ENCODE results near the gene TRIP10. TPM values are rescaled to one million over a fixed set of nuclear protein-coding genes. Genes with fewer than 3 reads are reported as not detected.

TRIP10 gene
- total and polyA plus RNA-seq, 2 of the 13 experiments (the other 11 are each of a cell fraction or from before 2014, with no cell fraction given), result 32.5 to 33.2 TPM

DNA sequence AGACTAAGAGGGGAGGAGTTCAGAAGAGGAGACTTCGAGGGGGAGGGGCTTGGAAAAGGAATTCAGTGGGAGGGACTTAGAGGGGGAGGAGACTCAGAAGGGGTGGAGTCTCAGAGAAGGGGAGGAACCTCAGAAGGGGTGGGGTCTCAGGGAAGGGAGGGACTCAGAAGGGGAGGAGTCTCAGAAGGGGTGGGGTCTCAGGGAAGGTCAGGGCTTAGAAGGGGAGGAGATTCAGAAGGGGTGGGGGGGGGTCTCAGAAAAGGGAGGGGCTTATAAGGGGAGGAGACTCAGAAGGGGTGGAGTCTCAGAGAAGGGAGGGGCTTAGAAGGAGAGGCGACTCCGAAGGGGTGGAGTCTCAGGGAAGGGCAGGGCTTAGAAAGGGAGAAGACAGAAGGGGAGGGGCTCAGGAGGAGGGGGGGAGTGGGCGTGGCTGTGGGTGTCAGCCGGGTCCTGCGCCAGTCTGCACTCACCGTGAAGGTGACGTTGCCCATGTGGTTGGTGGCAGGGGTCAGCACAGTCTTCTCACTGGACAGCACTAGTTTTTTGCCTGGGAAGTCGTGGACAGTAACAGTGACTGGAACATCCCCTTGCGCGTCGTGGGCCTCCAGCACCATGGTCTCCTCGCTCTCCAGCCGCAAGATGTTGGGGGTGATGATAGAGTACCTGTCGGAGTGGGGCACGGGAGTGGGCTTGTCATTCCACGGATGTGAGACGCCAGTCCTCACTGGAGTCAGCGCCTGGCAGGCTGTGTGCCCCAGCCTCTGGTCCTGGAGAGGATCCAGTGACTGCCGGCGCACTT is 20.5 kb upstream of the TRIP10 start (continued):
- TF ChIP-seq MYC (CRISPR knock-in tag; IDR thresholded peaks at IDR 0.05; ENCODE audit: borderline replicate concordance) (peak; percentile 59; the same call in 1 of the 2 replicates), KLF6 (CRISPR knock-in tag; IDR thresholded peaks at IDR 0.05) (peak; percentile 37; the same call in 1 of the 2 replicates), BCL6 (CRISPR knock-in tag; IDR thresholded peaks at IDR 0.05) (no peak), MXI1 (IDR thresholded peaks at IDR 0.05; ENCODE audit: borderline replicate concordance, low read depth, low read length) (peak; percentile 84; the same call in 1 of the 3 replicates), MIXL1 (CRISPR knock-in tag; IDR thresholded peaks at IDR 0.05) (no peak), ZNF652 (CRISPR knock-in tag; IDR thresholded peaks at IDR 0.05; ENCODE audit: borderline replicate concordance, low read depth) (no peak), RBFOX2 (IDR thresholded peaks at IDR 0.05; ENCODE audit: low read depth, low read length) (peak; percentile 92), ZMYM4 (CRISPR knock-in tag; IDR thresholded peaks at IDR 0.05) (no peak; the same call in 1 of the 2 replicates), AHR (CRISPR knock-in tag; IDR thresholded peaks at IDR 0.05) (peak; percentile 89; the same call in 1 of the 2 replicates), ZFYVE20 (CRISPR knock-in tag; IDR thresholded peaks at IDR 0.05; ENCODE audit: borderline replicate concordance, low read depth) (no peak), ZFP37 (CRISPR knock-in tag; IDR thresholded peaks at IDR 0.05; ENCODE audit: borderline replicate concordance) (peak; percentile 73; the same call in 1 of the 2 replicates), NPAS2 (CRISPR knock-in tag; IDR thresholded peaks at IDR 0.05; ENCODE audit: borderline replicate concordance) (no peak), SRSF1 (optimal IDR thresholded peaks at IDR 0.05; ENCODE audit: low read depth, low read length) (no peak), KLF9 (CRISPR knock-in tag; IDR thresholded peaks at IDR 0.05; ENCODE audit: low read depth) (peak; percentile 61; the same call in 1 of the 2 replicates), ZNF446 (CRISPR knock-in tag; IDR thresholded peaks at IDR 0.05) (no peak), DPF2 (CRISPR knock-in tag; IDR thresholded peaks at IDR 0.05; ENCODE audit: borderline replicate concordance, low read depth) (no peak)
- TF ChIP-seq, protein P1, sequence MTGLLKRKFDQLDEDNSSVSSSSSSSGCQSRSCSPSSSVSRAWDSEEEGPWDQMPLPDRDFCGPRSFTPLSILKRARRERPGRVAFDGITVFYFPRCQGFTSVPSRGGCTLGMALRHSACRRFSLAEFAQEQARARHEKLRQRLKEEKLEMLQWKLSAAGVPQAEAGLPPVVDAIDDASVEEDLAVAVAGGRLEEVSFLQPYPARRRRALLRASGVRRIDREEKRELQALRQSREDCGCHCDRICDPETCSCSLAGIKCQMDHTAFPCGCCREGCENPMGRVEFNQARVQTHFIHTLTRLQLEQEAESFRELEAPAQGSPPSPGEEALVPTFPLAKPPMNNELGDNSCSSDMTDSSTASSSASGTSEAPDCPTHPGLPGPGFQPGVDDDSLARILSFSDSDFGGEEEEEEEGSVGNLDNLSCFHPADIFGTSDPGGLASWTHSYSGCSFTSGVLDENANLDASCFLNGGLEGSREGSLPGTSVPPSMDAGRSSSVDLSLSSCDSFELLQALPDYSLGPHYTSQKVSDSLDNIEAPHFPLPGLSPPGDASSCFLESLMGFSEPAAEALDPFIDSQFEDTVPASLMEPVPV (CRISPR knock-in tag; IDR thresholded peaks at IDR 0.05), result 0 out of 2 replicates have a peak, but pooled peaks have one; percentile 60
- TF ChIP-seq, protein P2, sequence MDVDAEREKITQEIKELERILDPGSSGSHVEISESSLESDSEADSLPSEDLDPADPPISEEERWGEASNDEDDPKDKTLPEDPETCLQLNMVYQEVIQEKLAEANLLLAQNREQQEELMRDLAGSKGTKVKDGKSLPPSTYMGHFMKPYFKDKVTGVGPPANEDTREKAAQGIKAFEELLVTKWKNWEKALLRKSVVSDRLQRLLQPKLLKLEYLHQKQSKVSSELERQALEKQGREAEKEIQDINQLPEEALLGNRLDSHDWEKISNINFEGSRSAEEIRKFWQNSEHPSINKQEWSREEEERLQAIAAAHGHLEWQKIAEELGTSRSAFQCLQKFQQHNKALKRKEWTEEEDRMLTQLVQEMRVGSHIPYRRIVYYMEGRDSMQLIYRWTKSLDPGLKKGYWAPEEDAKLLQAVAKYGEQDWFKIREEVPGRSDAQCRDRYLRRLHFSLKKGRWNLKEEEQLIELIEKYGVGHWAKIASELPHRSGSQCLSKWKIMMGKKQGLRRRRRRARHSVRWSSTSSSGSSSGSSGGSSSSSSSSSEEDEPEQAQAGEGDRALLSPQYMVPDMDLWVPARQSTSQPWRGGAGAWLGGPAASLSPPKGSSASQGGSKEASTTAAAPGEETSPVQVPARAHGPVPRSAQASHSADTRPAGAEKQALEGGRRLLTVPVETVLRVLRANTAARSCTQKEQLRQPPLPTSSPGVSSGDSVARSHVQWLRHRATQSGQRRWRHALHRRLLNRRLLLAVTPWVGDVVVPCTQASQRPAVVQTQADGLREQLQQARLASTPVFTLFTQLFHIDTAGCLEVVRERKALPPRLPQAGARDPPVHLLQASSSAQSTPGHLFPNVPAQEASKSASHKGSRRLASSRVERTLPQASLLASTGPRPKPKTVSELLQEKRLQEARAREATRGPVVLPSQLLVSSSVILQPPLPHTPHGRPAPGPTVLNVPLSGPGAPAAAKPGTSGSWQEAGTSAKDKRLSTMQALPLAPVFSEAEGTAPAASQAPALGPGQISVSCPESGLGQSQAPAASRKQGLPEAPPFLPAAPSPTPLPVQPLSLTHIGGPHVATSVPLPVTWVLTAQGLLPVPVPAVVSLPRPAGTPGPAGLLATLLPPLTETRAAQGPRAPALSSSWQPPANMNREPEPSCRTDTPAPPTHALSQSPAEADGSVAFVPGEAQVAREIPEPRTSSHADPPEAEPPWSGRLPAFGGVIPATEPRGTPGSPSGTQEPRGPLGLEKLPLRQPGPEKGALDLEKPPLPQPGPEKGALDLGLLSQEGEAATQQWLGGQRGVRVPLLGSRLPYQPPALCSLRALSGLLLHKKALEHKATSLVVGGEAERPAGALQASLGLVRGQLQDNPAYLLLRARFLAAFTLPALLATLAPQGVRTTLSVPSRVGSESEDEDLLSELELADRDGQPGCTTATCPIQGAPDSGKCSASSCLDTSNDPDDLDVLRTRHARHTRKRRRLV (CRISPR knock-in tag; IDR thresholded peaks at IDR 0.05), result no peak
- TF ChIP-seq, protein P3, sequence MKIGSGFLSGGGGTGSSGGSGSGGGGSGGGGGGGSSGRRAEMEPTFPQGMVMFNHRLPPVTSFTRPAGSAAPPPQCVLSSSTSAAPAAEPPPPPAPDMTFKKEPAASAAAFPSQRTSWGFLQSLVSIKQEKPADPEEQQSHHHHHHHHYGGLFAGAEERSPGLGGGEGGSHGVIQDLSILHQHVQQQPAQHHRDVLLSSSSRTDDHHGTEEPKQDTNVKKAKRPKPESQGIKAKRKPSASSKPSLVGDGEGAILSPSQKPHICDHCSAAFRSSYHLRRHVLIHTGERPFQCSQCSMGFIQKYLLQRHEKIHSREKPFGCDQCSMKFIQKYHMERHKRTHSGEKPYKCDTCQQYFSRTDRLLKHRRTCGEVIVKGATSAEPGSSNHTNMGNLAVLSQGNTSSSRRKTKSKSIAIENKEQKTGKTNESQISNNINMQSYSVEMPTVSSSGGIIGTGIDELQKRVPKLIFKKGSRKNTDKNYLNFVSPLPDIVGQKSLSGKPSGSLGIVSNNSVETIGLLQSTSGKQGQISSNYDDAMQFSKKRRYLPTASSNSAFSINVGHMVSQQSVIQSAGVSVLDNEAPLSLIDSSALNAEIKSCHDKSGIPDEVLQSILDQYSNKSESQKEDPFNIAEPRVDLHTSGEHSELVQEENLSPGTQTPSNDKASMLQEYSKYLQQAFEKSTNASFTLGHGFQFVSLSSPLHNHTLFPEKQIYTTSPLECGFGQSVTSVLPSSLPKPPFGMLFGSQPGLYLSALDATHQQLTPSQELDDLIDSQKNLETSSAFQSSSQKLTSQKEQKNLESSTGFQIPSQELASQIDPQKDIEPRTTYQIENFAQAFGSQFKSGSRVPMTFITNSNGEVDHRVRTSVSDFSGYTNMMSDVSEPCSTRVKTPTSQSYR (CRISPR knock-in tag; IDR thresholded peaks at IDR 0.05; ENCODE audit: borderline replicate concordance), result 0 out of 2 replicates have a peak, but pooled peaks have one; percentile 11

All from HepG2 (cell line).